ENCODE results near the gene PSAT1. TPM values are rescaled to one million over a fixed set of nuclear protein-coding genes. Genes with fewer than 3 reads are reported as not detected.
"Not testable (repeated sequence)": the region's sequence is repeated elsewhere in the genome, so short reads cannot be mapped to it uniquely, and the experiment has no call there.

Gene PSAT1
- polyA plus RNA-seq, 6 donors from 2014 or later, result 0.10 to 0.67 (median 0.52) TPM

- no peak overlapping the region for H3K27ac Mint-ChIP-seq
- H3K4me3 Mint-ChIP-seq, result no peak overlapping the region
- H3K36me3 Mint-ChIP-seq, result peaks cover 0 to 5% of the 10 kb centered on the region in 2 donors
- no peaks in the 10 kb centered on the region for H3K4me1 Mint-ChIP-seq
- no peak for ATAC-seq (ENCODE audit: low read depth in 2 of 2)
- H3K9me3 Mint-ChIP-seq, result peaks cover 0 to 13% (median 2%) of the 10 kb centered on the region in 7 donors
- no peaks in the 10 kb centered on the region for H3K27me3 Mint-ChIP-seq
- DNase-seq, result no peak
These were observed 15.8 kb upstream of the PSAT1 start for GRCh38 chr9:78280982-78281668.

GRCh38 chr9:78284181-78284580, 12.7 kb upstream of the PSAT1 start:
- not testable (repeated sequence) for H3K36me3 Mint-ChIP-seq; H3K27ac Mint-ChIP-seq; H3K4me3 Mint-ChIP-seq; H3K4me1 Mint-ChIP-seq; H3K27me3 Mint-ChIP-seq; DNase-seq; ATAC-seq (ENCODE audit: low read depth in 2 of 2)
- peaks cover 0 to 13% (median 2%) of the 10 kb centered on the region in 7 donors for H3K9me3 Mint-ChIP-seq

- Mint-ChIP-seq H3K4me1 (no peaks in the 10 kb centered on the region), H3K36me3 (peaks cover 0 to 5% of the 10 kb centered on the region in 2 donors)
These were observed 10.8 kb upstream of the PSAT1 start for GRCh38 chr9:78286125-78286524.

GRCh38 chr9:78286946-78287388, 10.0 kb upstream of the PSAT1 start:
- peaks cover 0 to 13% (median 2%) of the 10 kb centered on the region in 7 donors for H3K9me3 Mint-ChIP-seq
- peak overlapping the region in 1 of 6 donors; percentile 52 for H3K27ac Mint-ChIP-seq
- no peaks in the 10 kb centered on the region for H3K4me1 Mint-ChIP-seq
- H3K36me3 Mint-ChIP-seq, result peaks cover 0 to 5% of the 10 kb centered on the region in 2 donors
- H3K4me3 Mint-ChIP-seq, result no peak overlapping the region
- no peak for DNase-seq
- ATAC-seq (ENCODE audit: low read depth in 2 of 2), result no peak
- peaks cover 0 to 5% (median 4%) of the 10 kb centered on the region in 3 donors for H3K27me3 Mint-ChIP-seq

More at GRCh38 chr9:78286125-78286524, 10.8 kb upstream of the PSAT1 start:
- ATAC-seq (ENCODE audit: low read depth in 2 of 2), result no peak
- H3K27ac Mint-ChIP-seq, result no peak overlapping the region
- H3K27me3 Mint-ChIP-seq, result peaks cover 0 to 5% (median 4%) of the 10 kb centered on the region in 3 donors
- H3K9me3 Mint-ChIP-seq, result peaks cover 0 to 13% (median 2%) of the 10 kb centered on the region in 7 donors
- DNase-seq, result no peak
- no peak overlapping the region for H3K4me3 Mint-ChIP-seq

GRCh38 chr9:78288214-78288892, 8.6 kb upstream of the PSAT1 start:
- DNase-seq, result no peak
- peaks cover 0 to 5% of the 10 kb centered on the region in 2 donors for H3K36me3 Mint-ChIP-seq

GRCh38 chr9:78289474-78289873, 7.5 kb upstream of the PSAT1 start:
- ATAC-seq (ENCODE audit: low read depth in 2 of 2) (no peak), DNase-seq (no peak)
- H3K4me1 Mint-ChIP-seq, result no peaks in the 10 kb centered on the region
- peaks cover 0 to 5% (median 4%) of the 10 kb centered on the region in 3 donors for H3K27me3 Mint-ChIP-seq
- no peak overlapping the region for H3K27ac Mint-ChIP-seq
- H3K4me3 Mint-ChIP-seq, result no peak overlapping the region
- H3K36me3 Mint-ChIP-seq, result no peaks in the 10 kb centered on the region
- H3K9me3 Mint-ChIP-seq, result peaks cover 0 to under 1% (median 0%) of the 10 kb centered on the region in 7 donors

More at GRCh38 chr9:78288214-78288892, 8.6 kb upstream of the PSAT1 start:
- Mint-ChIP-seq H3K27ac (no peak overlapping the region), H3K4me3 (no peak overlapping the region), H3K4me1 (no peaks in the 10 kb centered on the region), H3K27me3 (peaks cover 0 to 5% (median 4%) of the 10 kb centered on the region in 3 donors), H3K9me3 (peaks cover 0 to 10% (median 2%) of the 10 kb centered on the region in 7 donors)
- ATAC-seq (ENCODE audit: low read depth in 2 of 2), result no peak

GRCh38 chr9:78291240-78291925, 5.5 kb upstream of the PSAT1 start:
- Mint-ChIP-seq H3K4me1 (peaks cover 3 to 4% (median 3%) of the 10 kb centered on the region in 3 donors), H3K4me3 (no peak overlapping the region), H3K36me3 (no peaks in the 10 kb centered on the region), H3K27ac (no peak overlapping the region), H3K27me3 (peaks cover 5 to 7% (median 5%) of the 10 kb centered on the region in 3 donors), H3K9me3 (no peaks in the 10 kb centered on the region)
- DNase-seq (no peak), ATAC-seq (ENCODE audit: low read depth in 2 of 2) (peak in 1 of 2 donors; percentile 23)

GRCh38 chr9:78292026-78292425, 4.9 kb upstream of the PSAT1 start:
- H3K36me3 Mint-ChIP-seq, result no peaks in the 10 kb centered on the region
- H3K9me3 Mint-ChIP-seq, result no peaks in the 10 kb centered on the region
- ATAC-seq (ENCODE audit: low read depth in 2 of 2) (no peak), DNase-seq (no peak)
- no peak overlapping the region for H3K27ac Mint-ChIP-seq
- H3K4me3 Mint-ChIP-seq, result no peak overlapping the region
- peaks cover 0 to 11% (median 8%) of the 10 kb centered on the region in 3 donors for H3K27me3 Mint-ChIP-seq
- peaks cover 4 to 11% (median 6%) of the 10 kb centered on the region in 3 donors for H3K4me1 Mint-ChIP-seq

GRCh38 chr9:78292716-78293497, 4.0 kb upstream of the PSAT1 start:
- no peaks in the 10 kb centered on the region for H3K36me3 Mint-ChIP-seq
- no peak overlapping the region for H3K27ac Mint-ChIP-seq
- DNase-seq, result no peak
- peak overlapping the region in 1 of 8 donors; percentile 63 for H3K4me3 Mint-ChIP-seq
- no peak for ATAC-seq (ENCODE audit: low read depth in 2 of 2)
- H3K9me3 Mint-ChIP-seq, result no peaks in the 10 kb centered on the region
- peaks cover 11 to 19% (median 13%) of the 10 kb centered on the region in 3 donors for H3K4me1 Mint-ChIP-seq
- H3K27me3 Mint-ChIP-seq, result peaks cover 0 to 12% (median 11%) of the 10 kb centered on the region in 3 donors

GRCh38 chr9:78294290-78295176, 2.4 kb upstream of the PSAT1 start:
- no peaks in the 10 kb centered on the region for H3K9me3 Mint-ChIP-seq
- DNase-seq (no peak), ATAC-seq (ENCODE audit: low read depth in 2 of 2) (no peak)
- H3K4me1 Mint-ChIP-seq, result peaks cover 17 to 24% (median 17%) of the 10 kb centered on the region in 3 donors
- H3K4me3 Mint-ChIP-seq, result peak overlapping the region in 1 of 8 donors; percentile 94
- H3K27ac Mint-ChIP-seq, result no peak overlapping the region
- H3K36me3 Mint-ChIP-seq, result no peaks in the 10 kb centered on the region
- H3K27me3 Mint-ChIP-seq, result peaks cover 0 to 16% (median 7%) of the 10 kb centered on the region in 3 donors

GRCh38 chr9:78295177-78295575, 1.7 kb upstream of the PSAT1 start:
- Mint-ChIP-seq H3K4me1 (peaks cover 17 to 24% (median 17%) of the 10 kb centered on the region in 3 donors), H3K36me3 (no peaks in the 10 kb centered on the region), H3K27me3 (peaks cover 0 to 16% (median 7%) of the 10 kb centered on the region in 3 donors), H3K9me3 (no peaks in the 10 kb centered on the region), H3K27ac (no peak overlapping the region), H3K4me3 (peak overlapping the region in 1 of 8 donors; percentile 94)
- ATAC-seq (ENCODE audit: low read depth in 2 of 2) (no peak), DNase-seq (no peak)

GRCh38 chr9:78295731-78296130, 1.2 kb upstream of the PSAT1 start:
- no peak overlapping the region for H3K27ac Mint-ChIP-seq

More at GRCh38 chr9:78295731-78296130, 1.2 kb upstream of the PSAT1 start:
- DNase-seq (no peak), ATAC-seq (ENCODE audit: low read depth in 2 of 2) (no peak)
- H3K4me1 Mint-ChIP-seq, result peaks cover 17 to 24% (median 17%) of the 10 kb centered on the region in 3 donors
- no peaks in the 10 kb centered on the region for H3K9me3 Mint-ChIP-seq
- no peaks in the 10 kb centered on the region for H3K36me3 Mint-ChIP-seq
- H3K27me3 Mint-ChIP-seq, result peaks cover 0 to 16% (median 7%) of the 10 kb centered on the region in 3 donors
- H3K4me3 Mint-ChIP-seq, result peak overlapping the region in 7 of 8 donors; percentile 87 to 94 (median 91)

Measured in naive B cell (primary cell).